ENCODE data around the gene GSK3A.
A peak's percentile ranks its signal among the peaks of the same experiment; 100 is the strongest.

GSK3A gene

DNA sequence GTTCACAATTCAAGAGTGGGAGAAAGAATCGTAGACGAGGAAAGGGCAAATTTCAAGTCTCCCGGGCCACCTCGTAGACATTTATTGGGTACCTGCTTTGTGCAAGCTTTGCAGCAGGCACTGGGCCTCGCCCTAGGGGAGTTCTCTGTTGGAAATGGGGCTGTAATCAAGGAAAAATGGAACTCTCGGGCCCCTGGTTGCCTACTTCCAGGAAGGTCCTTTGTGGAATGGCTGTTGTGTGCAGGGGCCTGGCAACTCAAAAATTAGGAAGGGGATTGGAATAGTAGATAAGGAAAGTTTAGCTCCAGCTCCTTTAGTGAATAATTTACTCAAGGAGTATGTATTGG, 21.7 kb downstream of the GSK3A start:
- Histone ChIP-seq H3K9ac (ENCODE audit: low read depth, low read length, poor library complexity, severe bottlenecking) (peak overlapping the region; percentile 94), H3K4me1 (ENCODE audit: insufficient read depth, low read length, poor library complexity, severe bottlenecking) (peaks cover 27% of the 10 kb centered on the region), H3K27me3 (ENCODE audit: insufficient read depth, low read length, poor library complexity, severe bottlenecking) (no peaks in the 10 kb centered on the region), H4K20me1 (ENCODE audit: insufficient read depth, low read length, poor library complexity, severe bottlenecking) (peaks cover 31% of the 10 kb centered on the region), H3K4me3 (ENCODE audit: low read length, poor library complexity, severe bottlenecking) (peak overlapping the region; percentile 92), H3K4me2 (ENCODE audit: low read depth, low read length, poor library complexity, severe bottlenecking) (peak overlapping the region; percentile 100), H2AFZ (ENCODE audit: low read length) (peak overlapping the region; percentile 70; the same call in 1 of the 2 replicates), H3K36me3 (ENCODE audit: insufficient read depth, low read length) (peaks cover 14% of the 10 kb centered on the region; the same call in 1 of the 2 replicates), H3K9me2 (replicated peaks; ENCODE audit: low read depth, low read length) (no peaks in the 10 kb centered on the region), H3F3A (ENCODE audit: low read depth) (no peaks in the 10 kb centered on the region), H3K79me2 (ENCODE audit: insufficient read depth, low read length) (peaks cover 53% of the 10 kb centered on the region), H3K9me3 (ENCODE audit: insufficient read depth, low read depth, low read length) (no peaks in the 10 kb centered on the region)
- TF ChIP-seq, protein P1, sequence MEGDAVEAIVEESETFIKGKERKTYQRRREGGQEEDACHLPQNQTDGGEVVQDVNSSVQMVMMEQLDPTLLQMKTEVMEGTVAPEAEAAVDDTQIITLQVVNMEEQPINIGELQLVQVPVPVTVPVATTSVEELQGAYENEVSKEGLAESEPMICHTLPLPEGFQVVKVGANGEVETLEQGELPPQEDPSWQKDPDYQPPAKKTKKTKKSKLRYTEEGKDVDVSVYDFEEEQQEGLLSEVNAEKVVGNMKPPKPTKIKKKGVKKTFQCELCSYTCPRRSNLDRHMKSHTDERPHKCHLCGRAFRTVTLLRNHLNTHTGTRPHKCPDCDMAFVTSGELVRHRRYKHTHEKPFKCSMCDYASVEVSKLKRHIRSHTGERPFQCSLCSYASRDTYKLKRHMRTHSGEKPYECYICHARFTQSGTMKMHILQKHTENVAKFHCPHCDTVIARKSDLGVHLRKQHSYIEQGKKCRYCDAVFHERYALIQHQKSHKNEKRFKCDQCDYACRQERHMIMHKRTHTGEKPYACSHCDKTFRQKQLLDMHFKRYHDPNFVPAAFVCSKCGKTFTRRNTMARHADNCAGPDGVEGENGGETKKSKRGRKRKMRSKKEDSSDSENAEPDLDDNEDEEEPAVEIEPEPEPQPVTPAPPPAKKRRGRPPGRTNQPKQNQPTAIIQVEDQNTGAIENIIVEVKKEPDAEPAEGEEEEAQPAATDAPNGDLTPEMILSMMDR (conservative IDR thresholded peaks at IDR 0.05; ENCODE audit: low read length) = no peak
- TF ChIP-seq EZH2phosphoT487 (IDR thresholded peaks at IDR 0.05; ENCODE audit: borderline replicate concordance) = no peak

DNA sequence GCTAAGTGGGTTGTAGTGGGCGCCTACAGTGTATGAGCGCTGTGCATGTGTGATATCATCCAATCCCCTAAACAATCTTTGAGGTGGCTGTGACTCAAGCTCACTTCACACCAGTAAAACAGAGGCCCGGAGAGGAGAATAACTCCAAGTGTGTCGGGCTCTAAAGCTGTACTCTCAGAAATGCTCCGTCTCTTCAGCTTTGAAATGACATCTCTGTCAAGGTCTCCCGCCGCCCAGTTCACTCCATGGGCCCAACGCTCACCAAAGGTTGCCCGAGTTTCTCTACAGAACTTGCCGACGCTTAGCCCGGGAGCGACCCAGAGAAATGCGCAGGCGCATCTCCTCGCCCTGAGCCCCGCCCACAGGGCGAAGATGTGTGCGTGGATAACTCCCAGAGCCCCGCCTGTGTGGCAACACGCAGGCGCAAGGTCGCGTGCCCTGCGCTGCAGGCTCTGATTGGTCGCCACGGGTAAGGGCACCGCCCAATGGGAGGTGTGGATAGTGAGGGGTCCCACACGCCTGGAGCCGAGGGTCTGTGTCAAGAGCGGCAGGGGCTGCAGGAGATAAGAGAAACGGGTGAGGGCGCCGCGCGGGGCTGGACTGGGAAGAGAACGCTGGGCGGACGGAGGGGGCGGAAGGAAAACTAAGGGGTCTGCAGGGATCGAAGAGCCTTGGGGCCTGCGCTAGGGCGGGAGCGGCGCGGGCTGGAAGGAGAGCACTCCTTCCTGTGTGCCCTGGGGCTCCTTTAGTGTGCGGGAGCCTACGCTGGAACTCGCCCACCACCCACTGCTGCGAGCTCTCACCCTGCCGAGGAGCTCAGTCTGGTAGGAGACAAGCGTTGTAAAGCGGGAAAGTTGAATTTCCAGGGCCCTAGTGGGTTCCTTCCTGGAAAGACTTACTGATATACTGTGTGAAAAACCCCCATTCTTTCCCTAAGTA, 22.3 kb downstream of the GSK3A start, which contains the start of gene ZNF526:
ZNF526 (plus strand) TSS at position 501 of the 939 bp plus-strand sequence. CDS start 4,092 bp downstream, outside the sequence.
- Histone ChIP-seq H3K27me3 (ENCODE audit: insufficient read depth, low read length, poor library complexity, severe bottlenecking) (no peaks in the 10 kb centered on the region), H3K9ac (ENCODE audit: low read depth, low read length, poor library complexity, severe bottlenecking) (peak within 1 kb of the TSS; percentile 94), H3K9me2 (replicated peaks; ENCODE audit: low read depth, low read length) (no peaks in the 10 kb centered on the region), H3K79me2 (ENCODE audit: insufficient read depth, low read length) (peaks cover 60% of the 10 kb centered on the region), H3K4me2 (ENCODE audit: low read depth, low read length, poor library complexity, severe bottlenecking) (peak within 1 kb of the TSS; percentile 100), H3F3A (ENCODE audit: low read depth) (no peaks in the 10 kb centered on the region), H3K9me3 (ENCODE audit: insufficient read depth, low read depth, low read length) (no peaks in the 10 kb centered on the region), H2AFZ (ENCODE audit: low read length) (peak within 1 kb of the TSS; percentile 70), H3K4me1 (ENCODE audit: insufficient read depth, low read length, poor library complexity, severe bottlenecking) (peaks cover 32% of the 10 kb centered on the region), H4K20me1 (ENCODE audit: insufficient read depth, low read length, poor library complexity, severe bottlenecking) (peaks cover 36% of the 10 kb centered on the region), H3K4me3 (ENCODE audit: low read length, poor library complexity, severe bottlenecking) (peak within 1 kb of the TSS; percentile 92), H3K36me3 (ENCODE audit: insufficient read depth, low read length) (peaks cover 10% of the 10 kb centered on the region; the same call in 1 of the 2 replicates)
- TF ChIP-seq, protein P1 (conservative IDR thresholded peaks at IDR 0.05; ENCODE audit: low read length) = peak; percentile 29
- TF ChIP-seq EZH2phosphoT487 (IDR thresholded peaks at IDR 0.05; ENCODE audit: borderline replicate concordance) = no peak

DNA sequence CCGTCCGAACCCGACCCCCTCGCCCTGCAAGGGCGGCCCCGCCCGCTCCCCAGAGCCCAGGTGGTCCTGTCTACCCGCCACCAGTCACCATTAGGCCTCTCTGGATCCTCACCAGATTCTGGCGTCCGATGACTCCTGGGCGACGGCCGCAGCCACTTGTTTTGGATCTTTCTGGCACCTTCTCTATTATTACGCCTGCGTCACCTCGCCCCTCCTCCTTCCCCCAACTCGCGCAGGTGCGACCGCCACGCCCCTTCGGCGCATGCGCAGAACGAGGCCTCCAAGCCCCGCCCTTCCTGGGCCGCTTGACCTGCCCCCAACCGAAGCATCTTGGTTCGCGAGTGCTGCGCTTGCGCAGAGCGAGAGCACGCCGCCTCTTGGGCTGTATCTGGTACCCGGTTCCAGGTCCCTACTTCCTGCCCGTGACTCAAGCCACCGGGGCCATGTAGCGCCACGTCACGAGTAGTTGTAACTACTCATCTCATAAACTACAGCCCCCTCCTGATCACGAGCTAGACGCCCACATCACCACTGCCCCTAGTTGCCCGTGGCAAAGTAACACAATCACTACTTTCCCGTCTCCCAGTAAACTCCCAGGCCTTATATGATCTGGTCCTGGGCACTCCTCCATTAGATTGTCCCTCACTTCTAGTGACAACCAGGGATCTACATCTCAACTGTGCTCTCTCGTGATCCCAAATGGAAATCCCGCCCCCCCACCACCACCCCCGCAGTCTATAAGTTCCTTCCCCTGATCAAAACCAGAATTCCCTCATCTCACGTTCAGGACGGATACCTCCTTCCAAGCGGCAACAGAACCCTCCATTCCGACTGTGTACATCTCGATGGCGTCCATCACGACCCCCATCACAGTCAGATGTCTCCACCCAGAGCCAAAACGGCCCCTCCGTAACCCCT, 24.6 kb downstream of the GSK3A start, which contains the start of gene DEDD2:
DEDD2 (minus strand) TSS at position 158 of the 918 bp plus-strand sequence. CDS start 670 bp downstream, outside the sequence.
- Histone ChIP-seq H3K4me3 (ENCODE audit: low read length, poor library complexity, severe bottlenecking) (peak within 1 kb of the TSS; percentile 96), H3K27me3 (ENCODE audit: insufficient read depth, low read length, poor library complexity, severe bottlenecking) (no peaks in the 10 kb centered on the region), H3K9me2 (replicated peaks; ENCODE audit: low read depth, low read length) (no peaks in the 10 kb centered on the region), H4K20me1 (ENCODE audit: insufficient read depth, low read length, poor library complexity, severe bottlenecking) (peaks cover 44% of the 10 kb centered on the region), H3K4me2 (ENCODE audit: low read depth, low read length, poor library complexity, severe bottlenecking) (peak within 1 kb of the TSS; percentile 95), H3K36me3 (ENCODE audit: insufficient read depth, low read length) (peaks cover 5% of the 10 kb centered on the region; the same call in 1 of the 2 replicates), H3K4me1 (ENCODE audit: insufficient read depth, low read length, poor library complexity, severe bottlenecking) (peaks cover 49% of the 10 kb centered on the region), H3K79me2 (ENCODE audit: insufficient read depth, low read length) (peaks cover 78% of the 10 kb centered on the region), H2AFZ (ENCODE audit: low read length) (peak within 1 kb of the TSS; percentile 81), H3K9me3 (ENCODE audit: insufficient read depth, low read depth, low read length) (no peaks in the 10 kb centered on the region), H3F3A (ENCODE audit: low read depth) (no peaks in the 10 kb centered on the region), H3K9ac (ENCODE audit: low read depth, low read length, poor library complexity, severe bottlenecking) (peak within 1 kb of the TSS; percentile 88)
- TF ChIP-seq, protein P1 (conservative IDR thresholded peaks at IDR 0.05; ENCODE audit: low read length) = no peak
- TF ChIP-seq EZH2phosphoT487 (IDR thresholded peaks at IDR 0.05; ENCODE audit: borderline replicate concordance) = no peak
